Measurements from ENCODE around the gene CTSL.

DNA sequence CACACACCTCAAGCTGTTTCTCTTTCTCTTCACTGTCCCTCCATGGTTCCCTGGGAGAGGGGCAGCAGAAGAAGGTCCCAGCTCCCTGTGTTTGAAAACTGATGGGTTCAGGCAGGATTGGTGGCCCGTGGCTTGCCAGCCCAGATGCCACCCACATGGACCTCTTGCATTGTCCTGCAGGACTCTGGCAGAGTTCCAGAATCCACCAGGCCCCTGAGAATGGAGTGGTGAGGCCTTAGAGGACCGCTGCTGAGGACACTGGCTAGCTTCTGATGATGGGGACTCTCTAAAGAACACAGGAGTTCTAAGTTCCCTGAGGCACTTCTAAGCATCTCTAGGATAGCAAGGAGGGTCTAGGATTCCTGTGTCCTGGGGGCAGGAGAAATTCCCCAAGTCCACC is 24.8 kb downstream of the CTSL start:
- TF ChIP-seq EZH2 (IDR thresholded peaks at IDR 0.05; ENCODE audit: insufficient read depth, poor library complexity, severe bottlenecking) (no peak), EZH2phosphoT487 (IDR thresholded peaks at IDR 0.05; ENCODE audit: insufficient read depth, low read depth) (no peak)

Measured in GM23248 (cell line).